Large intestine (tissue), 3 donors: Measurements from ENCODE around the gene CHST10. TPM values are rescaled to one million over a fixed set of nuclear protein-coding genes. Genes with fewer than 3 reads are reported as not detected.
"Not testable (repeated sequence)": the region's sequence is repeated elsewhere in the genome, so short reads cannot be mapped to it uniquely, and the experiment has no call there.

Experiments
- DNase-seq, 2 donors: peaks; one replicate each; pipeline versions ENCODE4 v3.0.0 to v3.0.0-alpha.2; 2013
- H3K27ac ChIP-seq: one replicate; pipeline ENCODE4 v1.5.1; 2013; ENCODE audit warnings: low read length
- H3K27me3 ChIP-seq: 2 replicates; pipeline ENCODE4 v1.6.1; 2013; ENCODE audit warnings: low read length; ENCODE audit not compliant: control insufficient read depth, insufficient read depth
- H3K36me3 ChIP-seq: 2 replicates; pipeline ENCODE4 v1.6.1; 2013; ENCODE audit warnings: low read length; ENCODE audit not compliant: control insufficient read depth, insufficient read depth
- H3K4me1 ChIP-seq: one replicate; pipeline ENCODE4 v1.6.1; 2013; ENCODE audit warnings: low read length; ENCODE audit not compliant: control insufficient read depth, insufficient read depth
- H3K4me3 ChIP-seq: one replicate; pipeline ENCODE4 v1.5.1; 2013; ENCODE audit warnings: low read length
- H3K9me3 ChIP-seq: one replicate; pipeline ENCODE4 v1.6.1; 2013; ENCODE audit warnings: mild to moderate bottlenecking, low read depth, low read length, moderate library complexity; ENCODE audit not compliant: control insufficient read depth
- whole genome bisulfite sequencing: methylation state at CpG from one replicate; pipeline ENCODE4 v1.1.5; 2013; ENCODE audit warnings: low lambda C conversion rate; ENCODE audit not compliant: insufficient coverage; 5-methylcytosine and 5-hydroxymethylcytosine counted together
- polyA plus RNA-seq: library from polyadenylated mRNA; unstranded; fragments of 120-200 nt; gene quantifications from one replicate; pipeline ENCODE4 v1.2.1, GENCODE V29; 2013

Gene CHST10
- polyA plus RNA-seq, 1 donor, result 6.4 TPM

DNA sequence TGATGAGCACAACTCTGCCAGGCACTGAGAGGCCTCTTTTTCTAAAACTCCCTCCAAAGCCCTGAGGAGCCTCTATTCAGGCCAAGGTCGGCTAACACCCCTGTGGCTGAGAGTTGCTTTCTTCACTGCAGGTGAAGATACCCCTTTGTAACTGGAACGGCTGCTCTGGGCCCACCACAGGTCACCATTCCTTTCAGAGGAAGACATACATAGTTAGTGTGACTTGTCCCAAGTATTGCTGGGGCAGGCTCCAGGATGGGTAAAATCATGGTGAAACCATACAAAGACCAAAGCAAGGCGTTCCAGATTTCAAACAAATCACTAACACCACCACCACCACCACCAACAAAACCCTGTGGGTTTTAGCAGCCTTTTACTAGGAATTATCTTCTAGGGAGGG, 36.8 kb downstream of the CHST10 start:
- Histone ChIP-seq H3K9me3 (no peaks in the 10 kb centered on the region), H3K27ac (no peak overlapping the region), H3K4me1 (no peaks in the 10 kb centered on the region), H3K4me3 (no peak overlapping the region), H3K27me3 (no peaks in the 10 kb centered on the region), H3K36me3 (no peaks in the 10 kb centered on the region)
- no CpG with 5 or more reads among the region's 3 CpGs for WGBS
- no peak for DNase-seq

DNA sequence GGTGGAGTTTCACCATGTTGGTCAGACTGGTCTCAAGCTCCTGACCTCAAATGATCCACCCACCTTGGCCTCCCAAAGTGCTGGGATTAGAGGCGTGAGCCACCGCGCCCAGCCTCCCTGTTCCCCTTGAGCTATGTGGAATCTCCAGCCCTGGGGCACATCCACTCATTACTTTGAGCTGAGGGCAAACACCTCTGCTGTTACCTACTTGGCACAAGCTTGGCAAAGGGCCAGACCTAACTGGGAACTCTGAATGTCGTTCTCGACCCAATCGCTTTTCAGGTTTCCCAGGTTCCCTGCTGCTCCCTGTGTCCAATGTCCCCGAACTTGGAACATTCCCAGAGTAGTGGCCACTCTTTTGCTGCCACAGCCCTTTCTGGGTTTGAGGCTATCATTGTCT, 40.6 kb downstream of the CHST10 start:
- Histone ChIP-seq H3K27me3 (no peaks in the 10 kb centered on the region), H3K36me3 (no peaks in the 10 kb centered on the region), H3K4me1 (no peaks in the 10 kb centered on the region), H3K9me3 (no peaks in the 10 kb centered on the region), H3K27ac (no peak overlapping the region), H3K4me3 (no peak overlapping the region)
- WGBS, result 100% methylated on average over 1 of the region's 7 CpGs
- no peak for DNase-seq

DNA sequence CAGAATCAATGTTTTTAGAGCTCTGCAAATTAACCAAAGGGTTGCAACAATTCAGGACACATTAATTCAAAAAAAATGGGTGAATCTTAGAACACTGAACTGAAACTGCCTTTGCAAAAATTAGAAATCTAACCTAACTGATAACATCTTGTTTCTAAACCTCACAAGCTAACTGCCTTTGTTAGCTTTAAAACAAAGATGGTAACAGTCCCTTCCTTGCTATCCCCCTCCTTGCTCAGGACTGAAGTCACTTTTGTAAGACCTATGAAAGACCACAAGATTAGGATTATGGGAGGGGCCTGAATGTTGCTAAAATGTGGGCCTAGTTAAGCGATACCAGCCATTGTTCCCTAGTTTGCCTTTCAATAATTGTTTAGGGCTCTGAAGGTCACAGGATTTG, 50.3 kb downstream of the CHST10 start:
- H3K36me3 ChIP-seq, result no peaks in the 10 kb centered on the region
- 83% methylated on average over 1 of the region's 1 CpG for WGBS

DNA sequence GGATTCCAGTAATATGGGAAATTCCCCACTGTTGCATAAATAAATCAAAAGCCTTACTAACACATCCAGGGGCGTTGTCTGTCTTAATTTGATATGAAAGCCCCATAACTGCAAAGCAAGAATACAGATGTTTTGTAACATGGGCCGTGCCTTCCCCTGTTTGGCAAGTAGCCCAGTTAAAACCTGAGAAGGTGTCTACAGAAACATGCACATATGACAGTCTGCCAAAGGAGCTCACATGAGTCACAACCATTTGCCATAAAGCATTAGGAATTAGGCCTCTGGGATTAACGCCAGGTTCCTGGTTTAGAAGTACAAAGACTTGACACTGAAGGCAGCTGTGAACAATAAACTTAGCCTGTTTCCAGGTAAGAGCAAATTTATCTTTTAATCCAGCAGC, 52.0 kb downstream of the CHST10 start:
- Histone ChIP-seq H3K4me3 (no peak overlapping the region), H3K36me3 (no peaks in the 10 kb centered on the region), H3K27me3 (no peaks in the 10 kb centered on the region), H3K27ac (no peak overlapping the region), H3K4me1 (no peaks in the 10 kb centered on the region), H3K9me3 (no peaks in the 10 kb centered on the region)
- WGBS, result 60% methylated on average over 1 of the region's 3 CpGs
- no peak for DNase-seq

More for the DNA sequence above, 50.3 kb downstream of the CHST10 start:
- Histone ChIP-seq H3K9me3 (peaks cover 2% of the 10 kb centered on the region), H3K4me1 (no peaks in the 10 kb centered on the region), H3K27ac (no peak overlapping the region), H3K4me3 (no peak overlapping the region), H3K27me3 (no peaks in the 10 kb centered on the region)
- no peak for DNase-seq

DNA sequence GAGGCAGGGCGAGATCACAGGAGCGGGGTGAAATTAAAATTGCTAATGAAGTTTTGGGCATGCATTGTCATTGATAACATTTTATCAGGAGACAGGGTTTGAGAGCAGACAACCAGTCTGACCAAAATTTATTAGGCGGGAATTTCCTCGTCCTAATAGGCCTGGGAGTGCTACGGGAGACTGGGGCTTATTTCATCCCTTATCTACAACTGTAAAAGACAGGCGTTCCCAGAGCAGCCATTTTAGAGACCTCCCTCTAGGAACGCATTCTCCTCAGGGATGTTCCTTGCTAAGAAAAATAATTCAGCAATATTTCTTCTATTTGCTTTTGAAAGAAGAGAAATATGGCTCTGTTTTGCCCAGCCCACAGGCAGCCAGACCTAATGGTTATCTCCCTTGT, 55.2 kb downstream of the CHST10 start:
- H3K27me3 ChIP-seq, H3K9me3 ChIP-seq, DNase-seq, H3K27ac ChIP-seq, H3K36me3 ChIP-seq, H3K4me1 ChIP-seq, H3K4me3 ChIP-seq: not testable (repeated sequence)
- 100% methylated on average over 1 of the region's 7 CpGs for WGBS

DNA sequence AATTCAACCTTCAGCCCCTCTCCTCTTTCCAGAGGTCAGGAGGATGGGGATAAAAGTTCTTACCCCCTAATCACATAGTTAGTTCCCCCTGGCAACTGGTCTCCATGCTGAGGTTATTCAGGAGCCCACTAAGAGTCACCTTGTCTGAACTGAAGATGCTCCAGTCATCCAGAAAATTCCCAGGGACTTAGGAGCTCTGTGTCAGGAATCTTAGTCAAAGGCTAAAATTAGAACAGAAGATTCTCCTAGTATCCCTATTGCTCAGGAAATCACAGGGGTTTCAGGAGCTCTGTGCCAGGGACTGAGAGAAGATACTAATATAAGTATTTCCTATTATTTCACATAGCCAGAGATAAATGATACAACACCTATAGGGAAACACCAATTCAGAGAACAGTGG, 57.9 kb downstream of the CHST10 start:
- Histone ChIP-seq H3K9me3 (no peaks in the 10 kb centered on the region), H3K27me3 (no peaks in the 10 kb centered on the region), H3K4me3 (no peak overlapping the region), H3K27ac (no peak overlapping the region), H3K4me1 (no peaks in the 10 kb centered on the region), H3K36me3 (no peaks in the 10 kb centered on the region)
- no peak for DNase-seq

DNA sequence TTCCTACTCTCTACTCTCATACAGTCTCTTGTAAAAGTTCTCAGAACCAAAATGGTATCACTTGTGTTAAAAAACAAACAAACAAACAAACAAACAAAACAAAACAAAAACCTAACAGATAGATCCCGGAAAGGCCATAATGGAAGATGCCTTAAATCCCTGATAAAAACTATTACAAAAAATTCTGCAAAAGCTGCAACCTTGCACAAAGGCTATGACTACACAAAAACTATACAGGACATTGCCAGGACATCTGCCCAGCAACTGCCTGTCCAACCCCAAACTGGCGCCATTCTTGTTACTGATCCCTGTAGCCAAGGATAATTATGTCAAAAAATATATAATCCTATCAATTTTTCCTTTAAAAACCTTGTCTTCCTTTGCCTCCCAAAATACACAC, 58.9 kb downstream of the CHST10 start:
- H3K4me1 ChIP-seq, result no peaks in the 10 kb centered on the region
- no peak overlapping the region for H3K4me3 ChIP-seq
- no peak for DNase-seq
- H3K36me3 ChIP-seq, result no peaks in the 10 kb centered on the region
- 80% methylated on average over 1 of the region's 2 CpGs for WGBS
- no peaks in the 10 kb centered on the region for H3K9me3 ChIP-seq
- no peak overlapping the region for H3K27ac ChIP-seq
- no peaks in the 10 kb centered on the region for H3K27me3 ChIP-seq

DNA sequence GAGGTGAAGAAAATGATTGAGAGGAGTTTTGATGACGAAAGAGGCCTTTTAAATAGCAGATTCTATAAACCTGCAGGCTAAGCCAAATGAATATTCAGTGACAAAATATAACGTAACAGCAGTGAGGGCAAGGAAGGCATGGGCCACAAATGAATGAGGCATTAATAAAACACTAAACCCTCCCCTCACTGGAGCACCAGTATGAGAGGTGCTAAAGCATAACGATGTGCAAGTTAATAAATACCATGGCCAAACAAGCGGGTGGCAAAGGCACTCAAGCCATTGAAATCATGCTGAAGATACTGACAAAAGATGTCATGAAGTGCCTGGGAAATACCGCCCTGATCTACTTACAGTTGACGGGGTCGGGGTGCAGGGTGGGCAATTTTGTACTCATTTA, 64.9 kb downstream of the CHST10 start:
- H3K27me3 ChIP-seq, result no peaks in the 10 kb centered on the region
- H3K4me1 ChIP-seq, result no peaks in the 10 kb centered on the region
- no peak overlapping the region for H3K4me3 ChIP-seq
- DNase-seq, result no peak
- H3K27ac ChIP-seq, result no peak overlapping the region
- WGBS, result 88% methylated on average over 1 of the region's 7 CpGs
- H3K36me3 ChIP-seq, result no peaks in the 10 kb centered on the region
- H3K9me3 ChIP-seq, result no peaks in the 10 kb centered on the region

DNA sequence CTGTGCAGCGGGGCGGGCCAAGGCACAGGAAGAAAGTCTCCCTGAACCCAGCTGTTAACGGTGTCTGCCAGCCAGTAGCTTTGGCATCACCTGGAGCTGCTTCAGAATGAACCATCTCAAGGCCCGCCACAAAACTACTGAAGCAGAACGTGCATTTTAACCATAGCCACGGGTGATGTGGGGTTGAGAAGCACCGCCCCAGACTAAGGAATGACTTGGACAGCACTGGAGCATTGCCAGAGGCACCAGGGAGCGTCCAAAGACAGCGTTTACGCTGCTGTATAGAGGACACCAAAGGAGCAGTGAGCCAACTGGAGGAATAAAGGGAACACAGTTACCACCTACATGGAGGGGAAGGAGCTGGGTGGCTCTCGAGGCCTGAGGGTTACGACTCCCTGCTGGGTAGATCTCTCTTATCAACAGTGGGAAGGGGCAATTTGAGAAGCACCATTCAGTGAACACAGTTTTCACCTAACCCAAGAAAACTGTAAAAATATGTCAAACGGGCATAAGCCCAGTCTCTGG, 66.7 kb downstream of the CHST10 start:
- H3K27ac ChIP-seq, result no peak overlapping the region
- no peaks in the 10 kb centered on the region for H3K9me3 ChIP-seq
- no peaks in the 10 kb centered on the region for H3K4me1 ChIP-seq
- H3K4me3 ChIP-seq, result no peak overlapping the region
- H3K36me3 ChIP-seq, result no peaks in the 10 kb centered on the region
- 33% methylated on average over 1 of the region's 13 CpGs for WGBS
- no peaks in the 10 kb centered on the region for H3K27me3 ChIP-seq
- DNase-seq, result no peak

DNA sequence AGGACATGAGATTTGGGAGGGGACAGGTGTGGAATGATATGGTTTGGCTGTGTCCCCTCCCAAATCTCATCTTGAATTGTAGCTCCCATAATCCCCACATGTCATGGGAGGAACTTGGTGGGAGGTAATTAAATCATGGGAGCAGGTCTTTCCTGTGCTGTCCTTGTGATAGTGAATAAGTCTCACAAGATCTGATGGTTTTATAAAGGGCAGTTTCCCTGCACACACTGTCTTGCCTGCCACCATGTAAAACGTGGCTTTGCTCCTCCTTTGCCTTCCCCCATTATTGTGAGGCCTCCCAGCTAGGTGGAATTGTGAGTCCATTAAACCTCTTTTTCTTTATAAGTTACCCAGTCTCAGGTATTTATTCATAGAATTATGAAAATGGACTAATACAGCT, 72.3 kb downstream of the CHST10 start:
- H3K4me3 ChIP-seq, H3K27ac ChIP-seq, H3K36me3 ChIP-seq, DNase-seq, H3K4me1 ChIP-seq, H3K9me3 ChIP-seq, H3K27me3 ChIP-seq: not testable (repeated sequence)
- WGBS, result no CpG with 5 or more reads among the region's 1 CpG

DNA sequence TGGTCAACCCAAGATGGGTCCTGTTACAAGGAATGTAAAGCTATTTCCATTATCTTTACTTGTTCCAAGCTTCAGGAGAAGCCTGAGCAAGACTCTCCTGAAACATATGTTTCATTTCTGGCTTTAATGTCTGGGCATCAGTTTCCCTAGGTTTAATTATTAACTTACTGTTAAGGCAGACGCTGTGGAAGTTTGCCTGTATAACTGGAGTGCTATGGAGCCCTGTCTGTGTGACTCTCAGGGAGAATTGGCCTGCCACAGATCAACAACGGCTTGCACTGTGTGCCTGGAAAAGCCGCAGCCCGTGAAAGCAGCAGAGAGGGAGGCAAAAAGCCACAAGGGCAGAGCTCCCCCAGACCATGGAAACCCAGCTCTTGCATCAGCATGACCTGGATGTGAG, 73.0 kb downstream of the CHST10 start:
- H3K27ac ChIP-seq, result no peak overlapping the region
- DNase-seq, result no peak
- no peak overlapping the region for H3K4me3 ChIP-seq
- no peaks in the 10 kb centered on the region for H3K4me1 ChIP-seq
- no peaks in the 10 kb centered on the region for H3K9me3 ChIP-seq
- no CpG with 5 or more reads among the region's 4 CpGs for WGBS
- peaks cover 5% of the 10 kb centered on the region for H3K27me3 ChIP-seq
- H3K36me3 ChIP-seq, result no peaks in the 10 kb centered on the region
